K562 (cell line): ENCODE results near the gene PSMC1.
"Not testable (repeated sequence)": the region's sequence is repeated elsewhere in the genome, so short reads cannot be mapped to it uniquely, and the experiment has no call there.

Experiments
- BCOR ChIP-seq: fragments of 450-650 bp; IDR thresholded peaks from 2 replicates; pipeline ENCODE4 v1.6.1; 2016
- EP300 ChIP-seq: IDR thresholded peaks from 2 replicates; pipeline ENCODE4 v1.6.1; 2012; ENCODE audit warnings: low read length, improper control_type of control experiment
- MYNN ChIP-seq, 2 experiments: sonication (generic); formaldehyde crosslinking in 1 of 2; IDR thresholded peaks; 2 replicates each; pipeline versions ENCODE4 v1.5.0 to v1.6.1; 2016 to 2020; ENCODE audit warnings: antibody characterized with exemption in 1 of 2, missing genetic modification reagents in 1 of 2
- ZNF143 ChIP-seq: sonication (generic); formaldehyde crosslinking; IDR thresholded peaks from 2 replicates; pipeline ENCODE4 v1.9.0; 2022; ENCODE audit warnings: mild to moderate bottlenecking, missing genetic modification reagents
- TF ChIP-seq, protein P1 (sequence below): fragments of 450-650 bp; IDR thresholded peaks from 2 replicates; pipeline ENCODE4 v1.7.1; 2018; ENCODE audit warnings: mild to moderate bottlenecking, low read depth; ENCODE audit not compliant: partially characterized antibody
- TF ChIP-seq, protein P2 (sequence below): sonication (generic); formaldehyde crosslinking; IDR thresholded peaks from 2 replicates; pipeline ENCODE4 v1.8.1; 2023; ENCODE audit warnings: mild to moderate bottlenecking, missing genetic modification reagents
- TF ChIP-seq, protein P3 (sequence below), 2 experiments: IDR thresholded peaks; 2 replicates each; pipeline ENCODE4 v1.6.1; 2012; ENCODE audit warnings: improper control_type of control experiment in 2 of 2, low read depth in 2 of 2, low read length in 2 of 2, borderline replicate concordance in 1 of 2
- TF ChIP-seq, protein P4 (sequence below), 3 experiments: IDR thresholded peaks in 2 of 3; conservative IDR thresholded peaks in 1 of 3; 2 replicates each; pipeline ENCODE4 v1.5.1; 2011 to 2012; ENCODE audit warnings: low read length in 3 of 3, mild to moderate bottlenecking in 3 of 3, control low read depth in 2 of 3, improper control_type of control experiment in 1 of 3, inconsistent platforms in 1 of 3, low read depth in 1 of 3, mixed read lengths in 1 of 3, moderate library complexity in 1 of 3; ENCODE audit not compliant: insufficient read depth in 2 of 3
- TF ChIP-seq, protein P5 (sequence below): fragments of 450-650 bp; IDR thresholded peaks from 2 replicates; pipeline ENCODE4 v1.6.1; 2016; ENCODE audit warnings: mild to moderate bottlenecking

DNA sequence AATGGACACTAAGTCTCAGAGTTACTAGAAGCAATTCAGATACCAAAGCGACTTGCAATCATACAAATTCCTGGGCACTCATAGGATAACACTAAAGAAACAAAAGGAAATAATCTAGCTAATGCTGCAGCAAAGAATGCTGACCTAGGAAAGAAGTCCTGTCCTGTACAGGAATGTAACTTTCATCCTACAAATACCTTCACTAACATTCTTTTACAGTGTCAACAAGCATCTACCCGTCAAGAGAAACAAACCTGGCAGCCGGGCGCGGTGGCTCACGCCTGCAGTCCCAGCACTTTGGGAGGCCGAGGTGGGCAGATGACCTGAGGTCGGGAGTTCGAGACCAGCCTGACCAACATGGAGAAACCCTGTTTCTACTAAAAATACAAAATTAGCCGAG, 8.9 kb upstream of the PSMC1 start:
- TF ChIP-seq, protein P1, sequence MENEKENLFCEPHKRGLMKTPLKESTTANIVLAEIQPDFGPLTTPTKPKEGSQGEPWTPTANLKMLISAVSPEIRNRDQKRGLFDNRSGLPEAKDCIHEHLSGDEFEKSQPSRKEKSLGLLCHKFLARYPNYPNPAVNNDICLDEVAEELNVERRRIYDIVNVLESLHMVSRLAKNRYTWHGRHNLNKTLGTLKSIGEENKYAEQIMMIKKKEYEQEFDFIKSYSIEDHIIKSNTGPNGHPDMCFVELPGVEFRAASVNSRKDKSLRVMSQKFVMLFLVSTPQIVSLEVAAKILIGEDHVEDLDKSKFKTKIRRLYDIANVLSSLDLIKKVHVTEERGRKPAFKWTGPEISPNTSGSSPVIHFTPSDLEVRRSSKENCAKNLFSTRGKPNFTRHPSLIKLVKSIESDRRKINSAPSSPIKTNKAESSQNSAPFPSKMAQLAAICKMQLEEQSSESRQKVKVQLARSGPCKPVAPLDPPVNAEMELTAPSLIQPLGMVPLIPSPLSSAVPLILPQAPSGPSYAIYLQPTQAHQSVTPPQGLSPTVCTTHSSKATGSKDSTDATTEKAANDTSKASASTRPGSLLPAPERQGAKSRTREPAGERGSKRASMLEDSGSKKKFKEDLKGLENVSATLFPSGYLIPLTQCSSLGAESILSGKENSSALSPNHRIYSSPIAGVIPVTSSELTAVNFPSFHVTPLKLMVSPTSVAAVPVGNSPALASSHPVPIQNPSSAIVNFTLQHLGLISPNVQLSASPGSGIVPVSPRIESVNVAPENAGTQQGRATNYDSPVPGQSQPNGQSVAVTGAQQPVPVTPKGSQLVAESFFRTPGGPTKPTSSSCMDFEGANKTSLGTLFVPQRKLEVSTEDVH = not testable (repeated sequence)
- TF ChIP-seq, protein P2, sequence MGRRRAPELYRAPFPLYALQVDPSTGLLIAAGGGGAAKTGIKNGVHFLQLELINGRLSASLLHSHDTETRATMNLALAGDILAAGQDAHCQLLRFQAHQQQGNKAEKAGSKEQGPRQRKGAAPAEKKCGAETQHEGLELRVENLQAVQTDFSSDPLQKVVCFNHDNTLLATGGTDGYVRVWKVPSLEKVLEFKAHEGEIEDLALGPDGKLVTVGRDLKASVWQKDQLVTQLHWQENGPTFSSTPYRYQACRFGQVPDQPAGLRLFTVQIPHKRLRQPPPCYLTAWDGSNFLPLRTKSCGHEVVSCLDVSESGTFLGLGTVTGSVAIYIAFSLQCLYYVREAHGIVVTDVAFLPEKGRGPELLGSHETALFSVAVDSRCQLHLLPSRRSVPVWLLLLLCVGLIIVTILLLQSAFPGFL = not testable (repeated sequence)
- TF ChIP-seq, protein P3, sequence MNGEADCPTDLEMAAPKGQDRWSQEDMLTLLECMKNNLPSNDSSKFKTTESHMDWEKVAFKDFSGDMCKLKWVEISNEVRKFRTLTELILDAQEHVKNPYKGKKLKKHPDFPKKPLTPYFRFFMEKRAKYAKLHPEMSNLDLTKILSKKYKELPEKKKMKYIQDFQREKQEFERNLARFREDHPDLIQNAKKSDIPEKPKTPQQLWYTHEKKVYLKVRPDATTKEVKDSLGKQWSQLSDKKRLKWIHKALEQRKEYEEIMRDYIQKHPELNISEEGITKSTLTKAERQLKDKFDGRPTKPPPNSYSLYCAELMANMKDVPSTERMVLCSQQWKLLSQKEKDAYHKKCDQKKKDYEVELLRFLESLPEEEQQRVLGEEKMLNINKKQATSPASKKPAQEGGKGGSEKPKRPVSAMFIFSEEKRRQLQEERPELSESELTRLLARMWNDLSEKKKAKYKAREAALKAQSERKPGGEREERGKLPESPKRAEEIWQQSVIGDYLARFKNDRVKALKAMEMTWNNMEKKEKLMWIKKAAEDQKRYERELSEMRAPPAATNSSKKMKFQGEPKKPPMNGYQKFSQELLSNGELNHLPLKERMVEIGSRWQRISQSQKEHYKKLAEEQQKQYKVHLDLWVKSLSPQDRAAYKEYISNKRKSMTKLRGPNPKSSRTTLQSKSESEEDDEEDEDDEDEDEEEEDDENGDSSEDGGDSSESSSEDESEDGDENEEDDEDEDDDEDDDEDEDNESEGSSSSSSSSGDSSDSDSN (IDR thresholded peaks at IDR 0.05; ENCODE audit: borderline replicate concordance in 1 of 2, low read depth in 2 of 2, low read length in 2 of 2) = not testable (repeated sequence)
- TF ChIP-seq, protein P4, sequence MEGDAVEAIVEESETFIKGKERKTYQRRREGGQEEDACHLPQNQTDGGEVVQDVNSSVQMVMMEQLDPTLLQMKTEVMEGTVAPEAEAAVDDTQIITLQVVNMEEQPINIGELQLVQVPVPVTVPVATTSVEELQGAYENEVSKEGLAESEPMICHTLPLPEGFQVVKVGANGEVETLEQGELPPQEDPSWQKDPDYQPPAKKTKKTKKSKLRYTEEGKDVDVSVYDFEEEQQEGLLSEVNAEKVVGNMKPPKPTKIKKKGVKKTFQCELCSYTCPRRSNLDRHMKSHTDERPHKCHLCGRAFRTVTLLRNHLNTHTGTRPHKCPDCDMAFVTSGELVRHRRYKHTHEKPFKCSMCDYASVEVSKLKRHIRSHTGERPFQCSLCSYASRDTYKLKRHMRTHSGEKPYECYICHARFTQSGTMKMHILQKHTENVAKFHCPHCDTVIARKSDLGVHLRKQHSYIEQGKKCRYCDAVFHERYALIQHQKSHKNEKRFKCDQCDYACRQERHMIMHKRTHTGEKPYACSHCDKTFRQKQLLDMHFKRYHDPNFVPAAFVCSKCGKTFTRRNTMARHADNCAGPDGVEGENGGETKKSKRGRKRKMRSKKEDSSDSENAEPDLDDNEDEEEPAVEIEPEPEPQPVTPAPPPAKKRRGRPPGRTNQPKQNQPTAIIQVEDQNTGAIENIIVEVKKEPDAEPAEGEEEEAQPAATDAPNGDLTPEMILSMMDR (IDR thresholded peaks at IDR 0.05 in 2 of 3, conservative IDR thresholded peaks at IDR 0.05 in 1 of 3; ENCODE audit: insufficient read depth in 2 of 3, low read depth in 1 of 3, low read length in 3 of 3) = not testable (repeated sequence)
- not testable (repeated sequence) for TF ChIP-seq MYNN (IDR thresholded peaks at IDR 0.05); MYNN (CRISPR knock-in tag; IDR thresholded peaks at IDR 0.05); EP300; BCOR; ZNF143 (CRISPR knock-in tag)
- TF ChIP-seq, protein P5, sequence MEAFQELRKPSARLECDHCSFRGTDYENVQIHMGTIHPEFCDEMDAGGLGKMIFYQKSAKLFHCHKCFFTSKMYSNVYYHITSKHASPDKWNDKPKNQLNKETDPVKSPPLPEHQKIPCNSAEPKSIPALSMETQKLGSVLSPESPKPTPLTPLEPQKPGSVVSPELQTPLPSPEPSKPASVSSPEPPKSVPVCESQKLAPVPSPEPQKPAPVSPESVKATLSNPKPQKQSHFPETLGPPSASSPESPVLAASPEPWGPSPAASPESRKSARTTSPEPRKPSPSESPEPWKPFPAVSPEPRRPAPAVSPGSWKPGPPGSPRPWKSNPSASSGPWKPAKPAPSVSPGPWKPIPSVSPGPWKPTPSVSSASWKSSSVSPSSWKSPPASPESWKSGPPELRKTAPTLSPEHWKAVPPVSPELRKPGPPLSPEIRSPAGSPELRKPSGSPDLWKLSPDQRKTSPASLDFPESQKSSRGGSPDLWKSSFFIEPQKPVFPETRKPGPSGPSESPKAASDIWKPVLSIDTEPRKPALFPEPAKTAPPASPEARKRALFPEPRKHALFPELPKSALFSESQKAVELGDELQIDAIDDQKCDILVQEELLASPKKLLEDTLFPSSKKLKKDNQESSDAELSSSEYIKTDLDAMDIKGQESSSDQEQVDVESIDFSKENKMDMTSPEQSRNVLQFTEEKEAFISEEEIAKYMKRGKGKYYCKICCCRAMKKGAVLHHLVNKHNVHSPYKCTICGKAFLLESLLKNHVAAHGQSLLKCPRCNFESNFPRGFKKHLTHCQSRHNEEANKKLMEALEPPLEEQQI = not testable (repeated sequence)
